Jurkat, Clone E6-1 (cell line): ENCODE results near the gene RASL11A.
"Not testable (repeated sequence)": the region's sequence is repeated elsewhere in the genome, so short reads cannot be mapped to it uniquely, and the experiment has no call there.

Experiments
- DNase-seq: peaks from one replicate; pipeline ENCODE4 v3.0.0-alpha.2; 2011; ENCODE audit warnings: low read depth, low spot score
- H3K4me3 ChIP-seq: 2 replicates; pipeline ENCODE4 v1.5.1; 2011; ENCODE audit warnings: mild to moderate bottlenecking, low read length, control low read depth, moderate library complexity

RASL11A gene

DNA sequence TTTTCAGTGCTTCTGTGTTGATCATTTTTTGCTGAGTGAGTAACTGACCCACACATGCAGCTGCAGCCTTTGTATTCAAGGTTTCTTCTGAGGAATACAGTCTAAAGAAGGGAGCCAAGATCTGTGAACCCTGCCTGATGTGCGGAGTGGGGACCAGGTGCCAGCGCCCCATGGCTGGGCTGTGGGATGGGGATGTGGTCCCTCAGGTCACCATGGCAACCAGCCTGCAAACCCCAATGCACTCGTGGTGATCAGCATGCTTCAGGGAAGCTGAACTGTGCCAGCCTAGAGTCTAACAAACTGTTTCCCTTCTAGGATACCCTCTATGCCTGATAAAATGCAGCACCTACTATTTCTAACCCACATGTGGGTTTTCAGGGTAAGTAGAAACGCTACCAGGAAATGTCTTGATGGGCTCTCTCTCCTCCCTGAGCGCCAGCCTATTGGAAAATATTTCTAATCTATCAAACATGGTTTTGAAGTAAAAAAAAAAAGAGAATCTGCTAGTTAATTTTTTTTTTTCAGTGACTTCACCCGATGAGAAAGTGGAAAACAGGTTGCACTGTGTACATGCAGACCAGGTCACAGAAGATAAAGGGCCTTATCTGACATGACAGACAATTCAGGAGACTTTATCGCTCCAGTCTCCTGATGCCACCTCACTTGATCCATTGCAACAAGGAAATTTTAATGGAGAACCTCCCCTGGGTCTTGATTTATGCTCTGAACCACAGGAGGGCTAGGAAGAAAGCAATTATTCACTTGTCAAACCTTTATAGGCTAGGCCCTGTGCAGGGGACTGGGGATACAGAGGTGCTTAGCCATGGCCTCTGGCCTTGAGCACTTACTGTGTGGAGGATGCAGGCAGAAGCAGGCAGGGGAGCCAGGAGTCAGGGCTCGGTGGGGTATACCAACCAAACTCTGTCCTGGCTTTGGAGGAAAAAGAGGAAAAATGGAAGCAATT is 51.1 kb downstream of the RASL11A start:
- no peak for DNase-seq
- H3K4me3 ChIP-seq = no peak overlapping the region

DNA sequence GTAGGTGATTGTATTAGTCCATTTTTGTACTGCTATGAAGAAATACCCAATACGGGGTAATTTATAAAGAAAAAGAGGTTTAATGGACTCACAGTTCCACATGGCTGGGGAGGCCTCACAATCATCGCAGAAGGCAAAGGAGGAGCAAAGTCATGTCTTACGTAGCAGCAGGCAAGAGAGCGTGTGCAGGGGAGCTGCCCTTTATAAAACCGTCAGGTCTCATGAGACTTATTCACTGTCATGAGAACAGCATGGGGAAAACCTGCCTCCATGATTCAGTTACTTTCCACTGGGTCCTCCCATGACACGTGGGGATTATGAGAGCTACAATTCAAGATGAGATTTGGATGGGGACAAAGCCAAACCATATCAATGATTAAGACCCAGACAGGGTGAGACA is 51.8 kb downstream of the RASL11A start:
- DNase-seq, H3K4me3 ChIP-seq: not testable (repeated sequence)
